PC-9 (cell line): ENCODE measurements around the gene EP300.

ENCODE experiments used
- CTCF ChIP-seq: fragments of 200-600 bp; sonication (generic); conservative IDR thresholded peaks from 2 replicates; pipeline ENCODE4 v1.6.1; 2017; ENCODE audit warnings: mixed run types, antibody characterized with exemption, mild to moderate bottlenecking, moderate library complexity
- EZH2 ChIP-seq: fragments of 200-600 bp; sonication (generic); IDR thresholded peaks from 2 replicates; pipeline ENCODE4 v1.8.0; 2017; ENCODE audit warnings: antibody characterized with exemption, low read depth

- TF ChIP-seq CTCF (no peak), EZH2 (no peak)
Observed at GRCh38 chr22:41052661-41053490, 39.5 kb upstream of the EP300 start.
